Tongue (tissue), 2 donors: ENCODE data around the gene FTSJ1. TPM values are rescaled to one million over a fixed set of nuclear protein-coding genes. Genes with fewer than 3 reads are reported as not detected.
"Not testable (repeated sequence)": the region's sequence is repeated elsewhere in the genome, so short reads cannot be mapped to it uniquely, and the experiment has no call there.

ENCODE experiments used
- DNase-seq: peaks from one replicate; pipeline ENCODE4 v3.0.0-alpha.2; 2015
- total RNA-seq: library from RNA; depleted of rRNA; stranded (reverse); fragments of >200 nt; gene quantifications from one replicate; pipeline ENCODE4 v1.2.3, GENCODE V29; 2014

FTSJ1 gene, protein sequence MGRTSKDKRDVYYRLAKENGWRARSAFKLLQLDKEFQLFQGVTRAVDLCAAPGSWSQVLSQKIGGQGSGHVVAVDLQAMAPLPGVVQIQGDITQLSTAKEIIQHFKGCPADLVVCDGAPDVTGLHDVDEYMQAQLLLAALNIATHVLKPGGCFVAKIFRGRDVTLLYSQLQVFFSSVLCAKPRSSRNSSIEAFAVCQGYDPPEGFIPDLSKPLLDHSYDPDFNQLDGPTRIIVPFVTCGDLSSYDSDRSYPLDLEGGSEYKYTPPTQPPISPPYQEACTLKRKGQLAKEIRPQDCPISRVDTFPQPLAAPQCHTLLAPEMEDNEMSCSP
- total RNA-seq = 22.8 TPM

DNA sequence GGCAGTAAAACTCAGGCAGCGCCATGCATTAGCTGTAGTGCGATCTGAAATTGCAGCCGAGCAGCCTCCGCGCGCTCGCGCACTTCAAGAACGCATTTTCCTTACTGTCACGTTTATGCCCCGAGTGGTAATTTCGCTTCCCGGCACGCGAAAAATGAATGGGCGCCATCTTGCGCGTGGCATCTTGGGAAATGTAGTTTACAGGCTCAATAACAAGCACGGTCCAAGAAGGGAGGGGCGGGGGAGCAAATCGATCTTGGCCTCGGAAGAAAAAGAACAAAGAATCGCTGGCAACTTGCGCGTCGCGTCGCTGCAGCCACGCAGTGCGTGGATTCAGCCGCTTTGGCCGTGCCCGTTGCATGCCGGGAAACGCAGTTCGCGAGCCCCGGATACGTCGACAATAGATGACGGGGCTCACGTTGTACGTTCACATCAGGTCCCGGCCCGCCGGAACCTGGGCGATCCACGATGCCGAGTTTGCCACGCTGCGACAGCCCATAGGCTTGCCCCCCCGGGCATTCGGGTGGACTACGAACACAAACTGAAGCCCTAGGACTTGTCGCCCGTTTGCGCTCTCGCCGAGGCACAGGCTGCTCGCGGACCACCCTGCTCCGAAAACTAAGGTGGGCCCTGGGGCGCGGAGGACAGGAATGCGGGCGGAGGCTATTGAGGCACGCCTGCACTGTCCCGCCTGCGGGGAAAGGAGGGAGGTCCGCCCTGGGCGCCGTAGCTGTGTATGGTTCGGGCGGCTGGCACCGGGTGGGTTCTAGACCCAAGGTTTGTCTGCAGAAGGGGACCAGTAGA, at the start of gene FTSJ1:
FTSJ1 (plus strand) TSS at position 426 of the 804 bp plus-strand sequence. CDS start 1,849 bp downstream, outside the sequence.
- peak; percentile 94 for DNase-seq

DNA sequence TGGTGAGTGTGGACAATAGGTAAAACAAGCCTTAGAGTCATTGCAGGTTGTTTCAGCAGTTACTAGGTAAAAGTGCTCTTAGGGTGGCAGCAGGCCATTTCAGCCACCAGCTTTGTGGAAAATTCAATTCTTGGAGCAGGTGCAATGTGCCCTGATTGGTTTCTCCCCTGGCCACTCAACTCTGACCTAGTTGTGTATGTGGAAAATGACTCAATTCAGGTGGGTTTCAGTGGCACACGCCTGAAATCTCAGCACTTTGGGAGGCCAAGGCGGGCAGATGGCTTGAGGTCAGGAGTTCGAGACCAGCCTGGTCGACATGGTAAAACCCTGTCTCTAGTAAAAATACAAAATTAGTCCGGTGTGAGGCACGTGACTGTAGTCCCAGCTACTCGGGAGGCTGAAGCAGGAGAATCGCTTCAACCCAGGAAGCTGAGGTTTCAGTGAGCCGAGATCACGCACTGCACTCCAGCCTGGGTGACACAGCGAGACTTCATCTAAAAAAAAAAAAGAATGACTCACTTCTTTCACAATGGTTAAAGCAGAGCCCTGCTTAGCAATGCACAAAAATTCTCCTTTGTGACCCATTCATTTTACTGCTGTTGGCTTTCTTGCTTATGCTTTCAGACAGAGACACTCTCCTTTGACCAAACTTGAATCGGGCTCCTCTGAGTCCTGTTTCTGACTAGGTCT, 48.8 kb upstream of the FTSJ1 start:
- not testable (repeated sequence) for DNase-seq

DNA sequence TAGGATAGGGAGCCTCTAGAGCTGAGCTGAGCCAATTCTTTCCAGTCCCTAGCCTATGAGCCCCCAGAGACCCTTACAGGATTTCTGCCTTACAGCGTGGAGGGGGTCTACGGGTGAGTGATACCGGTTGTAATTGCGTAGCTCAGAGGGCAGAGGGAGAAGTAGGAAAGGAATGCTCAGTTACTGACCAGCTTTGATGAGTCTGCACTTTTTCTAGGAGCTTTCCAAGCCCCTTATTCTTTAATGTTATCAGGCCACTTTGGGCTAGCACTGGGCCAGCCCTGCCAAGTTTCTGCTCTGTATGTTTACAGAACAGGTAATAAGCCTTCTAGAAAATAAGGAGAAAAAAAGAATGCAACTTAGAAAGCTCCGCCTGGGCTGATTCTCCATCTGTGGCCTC, 46.4 kb upstream of the FTSJ1 start:
- not testable (repeated sequence) for DNase-seq

DNA sequence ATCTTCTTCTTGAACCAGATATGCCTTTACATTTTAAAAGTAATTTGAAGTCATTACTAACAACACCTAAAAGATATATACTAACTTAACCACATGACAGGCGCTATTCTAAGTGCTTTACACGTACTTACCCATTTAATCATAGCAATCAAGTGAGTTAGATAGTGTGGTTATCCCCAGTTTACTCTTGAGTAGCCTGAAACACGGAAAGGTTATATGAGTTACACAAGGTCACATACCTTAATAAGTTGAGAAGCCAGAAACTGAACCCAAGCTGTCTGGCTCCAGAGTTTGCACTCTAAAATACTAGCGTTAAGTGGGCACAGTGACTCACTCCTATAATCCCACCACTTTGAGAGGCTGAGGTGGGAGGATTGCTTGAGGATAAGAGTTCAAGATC, 45.8 kb upstream of the FTSJ1 start:
- not testable (repeated sequence) for DNase-seq

DNA sequence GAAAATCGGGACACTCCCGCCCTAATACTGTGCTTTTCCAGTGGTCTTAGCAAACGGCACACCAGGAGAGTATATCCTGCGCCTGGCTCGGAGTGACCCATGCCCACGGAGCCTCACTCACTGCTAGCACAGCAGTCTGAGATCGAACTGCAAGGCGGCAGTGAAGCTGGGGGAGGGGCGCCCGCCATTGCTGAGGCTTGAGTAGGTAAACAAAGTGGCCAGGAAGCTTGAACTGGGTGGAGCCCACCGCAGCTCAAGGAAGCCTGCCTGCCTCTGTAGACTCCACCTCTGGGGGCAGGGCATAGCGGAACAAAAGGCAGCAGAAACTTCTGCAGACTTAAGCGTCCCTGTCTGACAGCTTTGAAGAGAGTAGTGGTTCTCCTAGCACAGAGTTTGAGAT, 42.3 kb upstream of the FTSJ1 start:
- not testable (repeated sequence) for DNase-seq

DNA sequence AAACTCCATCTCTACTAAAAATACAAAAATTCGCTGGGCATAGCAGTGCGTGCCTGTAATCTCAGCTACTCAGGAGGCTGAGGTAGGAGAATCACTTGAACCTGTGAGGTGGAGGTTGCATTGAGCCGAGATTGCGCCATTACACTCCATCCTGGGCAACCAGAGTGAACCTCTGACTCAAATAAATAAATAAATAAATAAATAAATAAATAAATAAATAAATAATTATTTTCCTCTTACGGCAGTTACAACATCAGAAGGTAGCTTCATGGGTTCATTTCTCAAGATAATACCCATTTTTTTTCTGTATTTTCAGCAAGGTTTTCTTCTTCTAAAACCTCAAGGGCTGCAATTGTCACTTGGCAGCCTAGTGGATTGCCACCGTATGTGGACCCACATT, 28.8 kb upstream of the FTSJ1 start:
- DNase-seq = not testable (repeated sequence)

DNA sequence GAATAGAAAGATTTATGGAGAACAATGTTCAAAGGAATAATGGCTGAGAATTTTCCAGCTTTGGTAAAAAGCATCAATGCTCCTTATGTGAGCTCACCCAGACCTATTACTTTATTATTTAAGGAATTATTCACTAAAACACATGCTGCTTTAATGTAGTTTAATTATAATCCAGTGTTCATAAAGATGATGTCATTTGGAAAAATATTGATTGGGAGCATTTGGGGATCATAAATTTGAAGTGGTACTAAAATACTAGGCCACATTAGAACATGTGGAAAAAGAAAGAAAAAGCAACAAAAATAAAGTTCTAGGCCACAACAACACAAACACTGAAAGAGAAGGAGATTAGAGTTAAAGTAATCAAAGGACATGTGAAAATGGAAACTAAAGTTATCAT, 25.9 kb upstream of the FTSJ1 start:
- no peak for DNase-seq

DNA sequence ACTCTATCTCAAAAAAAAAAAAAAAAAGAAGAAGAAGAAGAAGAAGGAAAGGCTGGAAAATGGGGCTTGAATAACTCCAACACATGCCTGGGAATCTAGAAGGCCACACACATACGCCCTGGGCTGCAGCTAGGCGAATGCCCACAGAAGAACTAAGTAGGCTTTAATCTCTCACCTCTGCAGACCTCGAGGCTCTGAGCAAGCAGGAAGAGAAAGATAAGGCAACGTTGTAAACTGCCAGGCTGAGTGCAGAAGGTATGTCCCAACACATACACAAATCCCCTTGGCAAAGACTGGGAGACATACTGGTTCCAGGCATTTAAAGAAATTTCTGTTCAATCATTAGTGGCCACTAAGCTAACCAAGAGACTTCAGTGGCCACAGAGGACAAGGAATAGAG, 24.3 kb upstream of the FTSJ1 start:
- no peak for DNase-seq

DNA sequence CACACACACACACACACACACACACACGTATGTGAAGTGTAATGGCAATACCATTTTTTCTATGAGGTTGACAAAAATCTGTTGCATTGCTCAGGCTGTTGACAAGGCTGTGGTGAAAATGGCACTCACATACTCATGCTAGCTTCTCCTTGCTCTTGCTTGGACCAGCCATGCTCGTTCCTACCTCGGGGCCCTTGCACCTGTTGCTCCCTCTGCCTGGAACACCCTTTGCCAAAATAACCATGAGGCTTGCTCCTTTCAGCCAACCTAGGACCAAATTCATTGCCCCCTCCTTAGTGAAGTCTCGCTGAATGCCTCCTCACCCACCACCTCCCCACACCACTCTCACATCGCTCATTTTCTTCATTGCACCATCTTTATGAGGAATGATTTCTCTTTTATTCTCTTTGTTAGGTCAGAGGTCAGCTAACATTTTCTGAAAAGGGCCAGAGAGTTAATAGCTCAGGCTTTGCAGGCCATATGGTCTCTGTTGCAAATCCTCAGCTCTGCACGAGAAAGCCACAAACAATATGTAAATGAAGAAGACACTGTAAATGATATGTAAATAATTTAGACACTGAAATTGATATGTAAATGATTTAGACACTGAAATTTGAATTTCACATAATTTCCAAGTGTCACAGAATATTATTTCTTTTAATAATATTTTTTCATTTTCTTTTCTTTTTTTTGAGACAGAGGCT, 19.2 kb upstream of the FTSJ1 start:
- DNase-seq = no peak

DNA sequence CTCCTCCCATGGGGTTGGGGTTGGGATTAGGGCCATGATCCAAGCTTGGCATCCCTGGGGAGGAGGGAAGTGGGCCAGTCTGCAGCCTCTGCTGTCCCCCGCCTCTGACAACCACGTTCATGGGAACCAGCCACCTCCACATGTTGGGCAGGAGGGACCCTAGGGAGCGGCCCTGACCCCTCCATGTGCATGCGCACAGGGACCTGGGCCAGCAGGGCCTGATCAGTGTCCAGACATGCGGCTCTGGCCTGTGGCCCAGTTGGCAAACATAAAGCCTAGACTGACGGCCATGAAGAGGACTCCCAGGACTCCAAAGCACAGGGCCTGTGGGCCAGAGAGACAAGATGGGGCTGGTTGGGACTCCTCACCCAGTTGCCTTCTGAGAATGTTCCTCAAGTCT, 17.3 kb upstream of the FTSJ1 start:
- DNase-seq = no peak

DNA sequence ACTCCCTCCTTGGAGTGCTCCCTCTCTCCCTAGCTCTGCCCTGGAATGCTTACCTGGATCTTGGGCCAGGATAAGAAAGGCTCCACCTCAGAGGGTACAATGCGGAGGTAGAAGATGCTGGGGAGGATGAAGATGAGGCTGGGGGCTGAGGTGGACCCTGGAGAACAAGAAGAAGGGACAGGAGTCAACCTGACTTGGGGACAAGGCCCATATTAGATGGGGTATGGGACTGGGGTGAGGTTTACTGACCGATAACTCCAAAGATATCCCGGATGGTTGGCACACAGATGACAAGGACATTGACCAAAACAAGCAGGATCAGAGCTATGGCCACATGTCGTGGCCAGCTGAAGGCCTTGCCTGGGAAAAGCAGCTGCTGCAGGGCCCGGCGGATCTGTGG, 16.5 kb upstream of the FTSJ1 start:
- DNase-seq = no peak

DNA sequence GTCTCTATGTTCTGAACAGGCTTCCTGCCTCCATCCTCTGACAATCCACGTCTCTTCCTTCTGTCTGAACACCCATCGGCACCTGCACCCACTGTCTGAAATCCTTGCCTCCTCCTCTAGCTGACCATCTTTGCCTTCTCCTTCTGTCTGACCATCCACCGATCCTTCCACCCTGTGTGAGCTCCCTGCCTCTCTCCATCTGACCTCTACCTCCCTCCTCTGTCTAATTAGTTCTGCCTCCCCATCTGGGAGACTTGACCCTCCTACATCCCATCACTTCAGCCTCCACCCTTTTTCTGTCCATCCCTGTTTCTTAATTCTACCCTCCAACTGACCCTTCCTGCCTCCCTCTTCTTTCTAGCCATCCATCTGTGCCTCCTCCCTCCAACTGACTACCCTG, 16.0 kb upstream of the FTSJ1 start:
- no peak for DNase-seq

DNA sequence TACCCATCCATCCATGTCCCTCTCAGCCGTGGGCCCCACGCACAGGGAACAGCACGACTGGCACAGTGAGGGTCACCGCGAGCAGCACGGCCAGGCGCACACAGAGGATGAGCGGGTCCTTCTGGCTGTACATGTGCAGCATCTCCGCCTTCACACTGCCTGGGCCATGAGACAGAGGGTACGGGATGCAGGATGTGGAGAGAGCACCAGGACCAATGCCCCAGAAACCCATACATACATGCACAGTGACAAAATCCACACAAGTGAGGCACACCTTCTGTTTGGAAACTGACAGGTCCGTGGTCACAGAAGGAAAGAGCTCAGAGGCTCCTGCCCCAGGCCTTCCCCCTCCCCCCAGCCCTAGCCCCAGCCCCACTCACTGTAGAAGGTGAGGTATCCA, 15.4 kb upstream of the FTSJ1 start:
- DNase-seq = no peak

DNA sequence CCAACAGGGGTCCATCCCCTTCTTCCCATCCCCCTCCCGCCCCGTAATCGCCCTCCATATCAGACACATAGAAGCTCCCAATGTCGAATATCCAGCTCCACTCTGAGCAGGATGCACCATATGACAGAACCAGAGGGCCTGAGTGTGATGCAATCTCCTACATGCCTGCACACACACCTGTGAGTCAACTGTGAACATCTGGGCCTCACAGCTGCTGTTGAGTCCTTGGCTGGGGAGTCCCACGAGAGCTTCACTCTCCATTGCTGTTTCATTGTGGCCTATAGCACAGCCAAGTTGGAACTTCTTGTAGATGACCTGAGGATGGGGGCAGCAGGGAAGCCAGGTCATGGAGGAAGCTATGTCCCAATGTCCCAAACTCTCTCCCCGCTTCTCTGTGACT, 14.2 kb upstream of the FTSJ1 start:
- DNase-seq = no peak

DNA sequence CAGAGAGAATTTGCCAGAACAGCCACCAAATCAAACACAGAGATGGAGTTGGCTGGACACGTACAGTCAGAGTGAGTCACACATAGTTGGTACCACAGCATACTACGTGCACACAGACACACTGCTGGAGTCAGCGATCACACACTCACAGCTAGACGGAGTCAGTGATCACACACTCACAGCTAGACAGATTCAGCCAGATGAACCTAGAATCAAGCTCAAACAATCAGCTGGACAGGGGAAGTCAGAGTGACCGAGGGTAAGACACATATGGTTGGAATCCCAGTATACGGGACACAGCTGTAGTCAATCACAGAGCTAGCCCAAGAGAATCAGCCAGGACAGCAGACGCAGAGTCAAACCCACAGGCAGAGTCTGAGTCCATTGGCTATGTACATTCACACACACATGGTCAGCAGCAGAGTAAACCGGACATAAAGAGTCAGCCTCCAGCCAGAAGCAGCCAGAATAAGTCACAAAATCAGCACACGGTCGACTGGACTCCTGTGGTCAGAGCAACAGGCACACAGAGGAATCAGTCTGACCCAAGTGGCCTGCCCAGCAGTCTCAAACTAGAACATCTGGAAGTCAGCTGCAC, 10.6 kb upstream of the FTSJ1 start:
- no peak for DNase-seq

DNA sequence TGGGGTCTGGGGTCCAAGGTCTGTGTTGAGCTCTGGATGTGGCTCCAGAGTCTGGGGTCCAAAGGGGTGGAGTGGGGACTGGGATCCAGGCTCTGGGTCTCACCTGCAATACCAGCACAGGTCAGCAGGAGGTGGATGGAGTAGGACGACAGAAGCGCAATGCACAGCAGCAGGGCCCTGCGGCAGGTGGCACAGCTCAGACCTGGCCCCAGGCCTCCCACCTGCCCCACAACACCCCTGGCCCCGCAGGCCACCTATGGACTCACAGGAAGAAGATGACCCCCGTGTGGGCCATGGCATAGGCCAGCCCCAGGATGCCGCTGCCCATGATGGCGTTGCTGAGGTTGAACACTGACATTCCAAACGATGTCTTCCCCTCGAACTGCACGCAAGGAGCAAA, 9.3 kb upstream of the FTSJ1 start:
- DNase-seq = no peak

DNA sequence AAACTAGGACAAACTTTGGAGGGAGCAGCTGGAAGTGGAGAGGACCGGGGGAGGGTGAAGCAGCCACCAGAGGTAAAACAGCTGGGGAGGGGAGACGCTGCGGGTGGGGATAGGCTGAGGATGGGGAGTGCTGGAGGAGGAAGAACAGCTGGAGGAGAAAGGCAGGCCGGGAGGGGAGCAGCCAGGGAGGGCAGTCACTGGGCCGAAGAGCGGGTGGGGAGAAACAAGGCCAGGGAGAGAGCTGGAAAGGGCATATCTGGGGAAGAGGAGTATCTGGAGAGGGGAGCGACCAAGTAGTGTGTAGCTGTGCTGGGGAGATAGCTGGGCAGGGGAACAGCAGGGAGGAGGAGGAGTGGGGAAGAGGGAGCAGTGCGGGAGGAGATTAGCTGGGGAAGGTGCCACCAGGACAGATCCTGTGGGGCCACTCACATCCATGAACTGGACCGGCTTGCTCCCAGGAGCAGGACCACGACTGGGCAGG, 8.7 kb upstream of the FTSJ1 start:
- DNase-seq = peak; percentile 52

DNA sequence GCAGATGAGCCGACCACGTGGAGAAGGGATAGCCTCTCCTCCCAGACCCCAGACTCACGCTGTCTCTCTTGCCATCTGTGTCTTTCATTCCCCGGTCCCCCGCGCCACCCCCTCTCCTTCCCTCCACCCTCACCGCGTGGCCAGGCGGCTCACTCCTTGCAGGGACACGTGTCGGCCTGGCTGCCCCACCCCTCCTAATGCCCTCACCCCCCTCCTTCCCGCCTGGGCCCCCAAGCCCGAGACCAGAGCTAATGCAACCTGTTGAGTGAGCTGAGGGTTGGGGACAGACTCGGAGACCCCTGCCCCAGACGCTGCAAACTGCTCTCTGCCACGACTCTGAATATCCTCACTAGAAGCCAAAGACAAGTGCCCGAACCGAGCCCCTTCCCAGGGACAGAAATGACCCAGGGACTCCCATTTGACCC, 7.7 kb upstream of the FTSJ1 start:
- peak; percentile 28 for DNase-seq

DNA sequence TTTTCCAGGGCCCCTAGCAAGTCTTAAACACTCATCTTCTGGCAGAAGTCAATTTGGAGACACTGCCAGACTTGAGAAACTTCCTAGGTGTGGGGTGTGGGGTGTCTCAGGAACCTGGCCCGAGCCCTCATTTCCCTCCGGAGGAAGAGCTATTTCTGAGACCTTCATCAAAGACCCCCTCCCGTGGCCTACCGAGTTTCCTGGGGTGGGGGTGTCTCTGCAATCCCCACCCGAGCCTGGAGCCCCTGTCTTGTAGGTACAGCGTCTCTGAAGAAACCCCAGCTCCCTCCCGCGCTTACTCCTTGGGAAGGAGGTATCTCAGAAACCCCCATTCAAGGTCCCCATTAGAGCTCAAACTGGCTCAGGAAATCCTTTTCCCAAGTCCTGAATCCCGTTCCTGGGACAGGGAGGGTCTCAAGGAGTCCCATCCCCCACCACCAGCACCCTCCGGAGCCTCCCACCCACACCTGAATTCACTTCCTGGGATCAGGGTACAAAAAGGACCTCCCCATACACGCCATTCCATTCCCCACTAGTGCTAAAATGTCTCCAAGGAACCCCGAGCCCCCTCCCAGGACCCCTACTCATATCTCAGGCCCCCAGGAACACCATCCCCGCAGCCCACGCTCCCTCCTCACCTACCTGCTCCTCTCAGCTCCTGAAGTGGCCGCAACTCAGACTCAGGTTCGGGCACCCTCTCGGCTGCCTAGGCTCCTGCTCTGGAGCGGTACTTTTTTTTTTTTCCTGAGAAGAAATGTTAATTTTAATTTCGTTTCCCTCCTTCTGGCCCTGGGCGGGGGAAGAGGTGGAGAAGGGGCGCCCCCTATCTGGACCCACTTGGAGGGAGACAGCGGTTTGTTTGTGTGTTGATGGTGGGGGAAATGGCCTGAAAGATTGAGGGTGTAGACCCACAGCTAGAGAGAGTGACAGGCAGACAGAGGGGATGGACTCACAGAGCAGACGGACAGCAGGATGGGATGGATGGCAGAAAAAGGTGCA, 7.0 kb upstream of the FTSJ1 start:
- DNase-seq = no peak

DNA sequence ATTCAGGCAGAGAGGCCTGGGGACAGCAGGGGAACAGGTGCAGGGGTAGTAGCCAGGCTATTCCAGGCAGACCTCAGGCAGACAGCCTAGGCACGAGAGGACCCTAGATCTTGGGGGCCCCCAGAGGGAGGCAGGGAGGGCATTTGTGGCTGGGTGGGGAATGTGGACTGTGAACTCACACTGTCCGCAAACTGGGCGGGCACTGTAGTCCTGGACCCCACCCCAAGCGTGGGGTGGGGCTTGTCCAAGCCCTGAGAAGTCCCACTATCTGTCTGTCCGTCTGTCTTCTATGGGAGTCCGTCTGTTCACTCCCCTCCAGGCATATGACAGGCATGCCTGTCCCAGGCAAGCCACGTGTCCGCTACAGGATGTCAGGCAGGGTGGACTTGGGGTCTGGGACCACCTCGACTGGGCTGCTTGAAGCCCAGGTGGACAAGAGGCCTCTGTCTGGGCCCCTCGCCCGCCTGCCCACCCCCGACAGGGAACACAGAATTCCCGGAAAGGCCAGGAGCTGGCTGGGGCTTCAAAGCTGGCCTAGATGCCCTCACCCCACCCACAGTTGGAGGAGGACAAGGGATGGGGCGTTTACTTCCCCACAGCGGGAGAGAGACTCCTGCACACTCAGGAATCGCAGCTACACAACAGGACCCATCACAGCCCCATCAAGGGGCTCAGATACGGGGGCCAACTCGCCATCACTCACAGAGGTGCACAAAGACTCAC, 5.7 kb upstream of the FTSJ1 start, which contains the start of gene SLC38A5:
SLC38A5 (minus strand) TSS at position 151 of the 723 bp plus-strand sequence. CDS start 2,336 bp downstream, outside the sequence.
- no peak for DNase-seq
